Body of pancreas (tissue), 4 donors: ENCODE measurements around the gene RAC2. TPM values are rescaled to one million over a fixed set of nuclear protein-coding genes. Genes with fewer than 3 reads are reported as not detected.

ENCODE experiments used
- ATAC-seq: fragments of 150-250 bp; one replicate; pipeline ENCODE4 v1.9.1; 2016
- DNase-seq, 4 donors: peaks; one replicate each; pipeline ENCODE4 v3.0.0-alpha.2; 2019
- H3K27ac ChIP-seq, 4 donors: fragments of 200-600 bp; sonication (generic); 1 replicate in 3 of 4; 2 replicates in 1 of 4; pipeline versions ENCODE4 v1.5.1 to v1.6.1; 2016 to 2019; ENCODE audit warnings: mild to moderate bottlenecking in 1 of 4, mixed read lengths in 1 of 4, moderate library complexity in 1 of 4
- H3K27me3 ChIP-seq, 2 donors: fragments of 200-600 bp; sonication (generic); one replicate each; pipeline ENCODE4 v1.6.0; 2016; ENCODE audit warnings: mild to moderate bottlenecking in 1 of 2
- H3K36me3 ChIP-seq, 2 donors: fragments of 200-600 bp; sonication (generic); replicated peaks in 1 of 2; 2 replicates each; pipeline ENCODE4 v1.5.1; 2016; ENCODE audit warnings: low read depth in 2 of 2; ENCODE audit not compliant: insufficient read depth in 1 of 2
- H3K4me1 ChIP-seq: fragments of 200-600 bp; sonication (generic); one replicate; pipeline ENCODE4 v1.6.0; 2016
- H3K4me3 ChIP-seq, 2 donors: fragments of 200-600 bp; sonication (generic); 1 replicate in 1 of 2; 2 replicates in 1 of 2; pipeline ENCODE4 v1.5.1; 2016 to 2019
- H3K9me3 ChIP-seq, 3 donors: fragments of 200-600 bp; sonication (generic); 1 replicate in 2 of 3; 2 replicates in 1 of 3; pipeline ENCODE4 v1.5.1; 2016
- CTCF ChIP-seq, 7 experiments: fragments of 450-650 bp in 4 of 7; fragments of 200-600 bp in 3 of 7; sonication (generic) in 3 of 7; IDR thresholded peaks; one replicate each; pipeline ENCODE4 v1.5.1; 2016 to 2019; ENCODE audit warnings: antibody characterized with exemption in 7 of 7
- POLR2A ChIP-seq, 3 donors: fragments of 450-650 bp; IDR thresholded peaks; one replicate each; pipeline ENCODE4 v1.6.1; 2016; ENCODE audit warnings: antibody characterized with exemption in 3 of 3, mild to moderate bottlenecking in 2 of 3
- WGBS, 2 donors: methylation state at CpG; one replicate each; pipeline ENCODE4 v1.1.5; 2017; 5-methylcytosine and 5-hydroxymethylcytosine counted together
- intact Hi-C: fragments of 100-400 bp; cut with DNase I; formaldehyde crosslinking; loops from one replicate; pipeline ENCODE4 v1.15.1; 2023
- total RNA-seq, 2 donors: library from RNA; depleted of rRNA; stranded (reverse); fragments of >200 nt; gene quantifications; one replicate each; pipeline ENCODE4 v1.1.0, GENCODE V29; 2016

The RAC2 gene
- total RNA-seq, 2 donors from 2014 or later = 4.3 to 4.9 TPM

GRCh38 chr22:37289156-37289735 lies 45.2 kb upstream of the RAC2 start:
- Histone ChIP-seq H3K36me3 (no peaks in the 10 kb centered on the region), H3K27me3 (no peaks in the 10 kb centered on the region), H3K9me3 (no peaks in the 10 kb centered on the region), H3K4me1 (no peaks in the 10 kb centered on the region), H3K27ac (no peak overlapping the region), H3K4me3 (no peak overlapping the region)
- ATAC-seq (no peak), DNase-seq (no peak)
- 75 to 82% methylated on average over 7 of the region's 7 CpGs for WGBS, 2 donors
- intact Hi-C loops = no loop called here
- TF ChIP-seq POLR2A (IDR thresholded peaks at IDR 0.05) = no peak

DNA sequence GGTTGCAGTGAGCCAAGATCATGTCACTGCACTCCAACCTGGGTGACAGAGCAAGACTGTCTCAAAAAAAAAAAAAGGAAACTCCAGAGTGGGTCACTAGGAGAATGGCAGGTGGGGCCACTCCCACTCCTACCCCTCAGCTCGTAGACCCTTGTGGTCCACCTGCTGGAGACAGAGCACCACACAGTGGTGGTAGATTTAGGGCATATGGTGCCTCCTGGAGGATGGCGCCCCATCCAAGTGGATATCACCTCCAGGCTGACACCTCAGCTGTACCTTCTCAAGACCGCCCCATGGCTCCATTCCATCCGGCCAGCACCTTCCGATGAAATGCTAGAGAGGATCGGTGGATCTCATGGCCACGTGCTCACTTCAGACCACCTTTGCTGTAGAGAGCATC lies 44.5 kb upstream of the RAC2 start:
- no peaks in the 10 kb centered on the region for H3K9me3 ChIP-seq
- DNase-seq (no peak), ATAC-seq (no peak)
- intact Hi-C loops = no loop called here
- H3K27ac ChIP-seq = no peak overlapping the region
- no peaks in the 10 kb centered on the region for H3K27me3 ChIP-seq
- no peaks in the 10 kb centered on the region for H3K4me1 ChIP-seq
- TF ChIP-seq CTCF (IDR thresholded peaks at IDR 0.05) (no peak), POLR2A (IDR thresholded peaks at IDR 0.05) (no peak)
- H3K36me3 ChIP-seq = no peaks in the 10 kb centered on the region
- WGBS, 2 donors = 71 to 82% methylated on average over 7 of the region's 7 CpGs
- H3K4me3 ChIP-seq = no peak overlapping the region

- Histone ChIP-seq H3K27ac (no peak overlapping the region), H3K36me3 (no peaks in the 10 kb centered on the region), H3K9me3 (no peaks in the 10 kb centered on the region), H3K4me3 (no peak overlapping the region), H3K4me1 (no peaks in the 10 kb centered on the region), H3K27me3 (peaks cover 0 to 6% of the 10 kb centered on the region in 2 donors)
- no peak for TF ChIP-seq CTCF (IDR thresholded peaks at IDR 0.05)
- TF ChIP-seq POLR2A (IDR thresholded peaks at IDR 0.05) = no peak
- 51 to 59% methylated on average over 6 to 10 of the region's 10 CpGs for WGBS, 2 donors
- intact Hi-C loops = no loop called here
- DNase-seq (no peak), ATAC-seq (no peak)
These were observed 43.5 kb upstream of the RAC2 start for GRCh38 chr22:37287550-37287951.

DNA sequence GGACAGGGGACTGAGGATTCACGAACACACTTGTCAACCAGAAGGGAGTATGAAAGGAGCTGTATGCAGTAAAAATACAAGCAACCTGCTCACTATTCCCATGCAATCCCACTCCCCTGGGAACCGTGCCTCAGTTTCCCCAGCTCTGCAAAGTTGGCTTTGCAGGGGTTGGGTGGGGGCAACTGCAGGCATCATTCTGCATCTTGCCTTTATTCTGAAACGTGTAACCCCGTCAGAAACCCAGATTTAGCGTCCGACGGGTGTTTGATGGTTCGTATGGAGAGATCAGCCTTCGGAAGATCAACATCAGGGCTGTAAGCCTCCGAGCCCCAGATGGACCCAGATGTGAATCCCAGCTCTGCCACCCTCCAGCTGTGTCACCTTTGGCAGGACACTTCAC lies 41.9 kb upstream of the RAC2 start:
- Histone ChIP-seq H3K27me3 (peaks cover 0 to 10% of the 10 kb centered on the region in 2 donors), H3K4me3 (no peak overlapping the region), H3K4me1 (no peaks in the 10 kb centered on the region), H3K27ac (no peak overlapping the region), H3K36me3 (no peaks in the 10 kb centered on the region), H3K9me3 (no peaks in the 10 kb centered on the region)
- intact Hi-C loops = no loop called here
- TF ChIP-seq POLR2A (IDR thresholded peaks at IDR 0.05) = no peak
- no peak for TF ChIP-seq CTCF (IDR thresholded peaks at IDR 0.05)
- 59 to 68% methylated on average over 3 to 10 of the region's 10 CpGs for WGBS, 2 donors
- ATAC-seq (no peak), DNase-seq (no peak)

DNA sequence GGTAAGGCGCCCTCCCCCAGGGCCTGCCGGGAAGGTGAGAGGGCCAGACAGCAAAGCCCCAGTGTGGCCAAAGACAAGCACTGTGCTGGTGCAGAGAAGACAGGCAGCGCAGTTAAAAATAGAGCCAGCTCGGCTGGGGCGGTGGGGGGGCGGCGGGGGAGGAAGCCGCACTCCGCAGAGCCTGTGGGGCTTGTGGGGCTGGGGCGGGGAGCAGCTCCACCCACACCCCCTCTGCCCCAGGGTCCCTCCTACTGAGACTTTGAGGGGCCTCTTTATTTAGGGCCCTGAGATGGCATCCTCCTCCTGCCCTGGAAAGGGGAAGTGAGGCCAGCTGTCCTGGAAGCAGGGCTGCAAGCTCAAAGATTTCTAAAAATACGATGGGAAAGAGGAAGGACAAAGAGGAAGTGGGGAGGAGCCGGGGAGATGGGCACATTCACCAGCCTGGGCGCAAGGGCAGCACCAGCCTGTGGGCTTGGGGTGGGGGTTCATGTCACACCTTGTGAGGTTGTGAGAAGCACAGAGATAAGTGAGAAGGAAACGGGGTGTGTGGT lies 40.8 kb upstream of the RAC2 start:
- peak in 2 of 4 donors; percentile 12 to 71 for DNase-seq
- intact Hi-C loops = no loop called here
- peaks cover 0 to 10% of the 10 kb centered on the region in 2 donors for H3K27me3 ChIP-seq
- WGBS, 2 donors = 44 to 63% methylated on average over 4 to 14 of the region's 14 CpGs
- no peak for ATAC-seq
- H3K27ac ChIP-seq = peak overlapping the region in 2 of 4 donors; percentile 12 to 71
- no peak overlapping the region for H3K4me3 ChIP-seq
- no peak for TF ChIP-seq CTCF (IDR thresholded peaks at IDR 0.05)
- TF ChIP-seq POLR2A (IDR thresholded peaks at IDR 0.05) = no peak
- H3K9me3 ChIP-seq = no peaks in the 10 kb centered on the region
- no peaks in the 10 kb centered on the region for H3K36me3 ChIP-seq
- no peaks in the 10 kb centered on the region for H3K4me1 ChIP-seq
